Gastroesophageal sphincter (tissue), 3 donors: Measurements from ENCODE around the gene HELZ2.

ENCODE experiments used
- CTCF ChIP-seq, 4 experiments: fragments of 200-600 bp in 2 of 4; fragments of 450-650 bp in 2 of 4; sonication (generic) in 1 of 4; IDR thresholded peaks; one replicate each; pipeline ENCODE4 v1.5.1; 2017 to 2019; ENCODE audit warnings: antibody characterized with exemption in 4 of 4, mild to moderate bottlenecking in 2 of 4, moderate library complexity in 2 of 4
- POLR2AphosphoS5 ChIP-seq: sonication (generic); formaldehyde crosslinking; IDR thresholded peaks from one replicate; pipeline ENCODE4 v1.6.1; 2017; ENCODE audit warnings: antibody characterized with exemption

DNA sequence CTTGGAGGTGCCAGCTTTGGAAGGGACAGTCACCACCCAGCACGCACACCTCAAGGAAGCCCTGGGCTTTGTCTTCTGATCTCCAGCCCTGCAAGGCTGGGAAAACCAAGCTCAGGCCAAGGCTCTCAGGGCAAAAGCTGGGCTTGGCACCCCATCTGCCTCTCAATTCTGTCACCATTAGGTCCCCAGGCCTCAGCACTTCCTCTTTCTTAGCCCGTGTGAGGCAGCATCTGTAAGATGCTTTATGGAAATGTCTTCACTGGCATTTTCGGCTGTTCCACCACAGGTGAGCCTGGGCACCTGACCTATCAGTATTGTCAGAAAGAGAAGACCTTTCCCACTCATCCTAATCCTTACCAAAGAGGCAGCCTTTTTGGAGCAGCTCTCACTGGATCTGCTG is 28.3 kb upstream of the HELZ2 start:
- TF ChIP-seq CTCF (IDR thresholded peaks at IDR 0.05): no peak
- TF ChIP-seq POLR2AphosphoS5: no peak
